ENCODE data around the gene SLC10A1.

Gene SLC10A1

DNA sequence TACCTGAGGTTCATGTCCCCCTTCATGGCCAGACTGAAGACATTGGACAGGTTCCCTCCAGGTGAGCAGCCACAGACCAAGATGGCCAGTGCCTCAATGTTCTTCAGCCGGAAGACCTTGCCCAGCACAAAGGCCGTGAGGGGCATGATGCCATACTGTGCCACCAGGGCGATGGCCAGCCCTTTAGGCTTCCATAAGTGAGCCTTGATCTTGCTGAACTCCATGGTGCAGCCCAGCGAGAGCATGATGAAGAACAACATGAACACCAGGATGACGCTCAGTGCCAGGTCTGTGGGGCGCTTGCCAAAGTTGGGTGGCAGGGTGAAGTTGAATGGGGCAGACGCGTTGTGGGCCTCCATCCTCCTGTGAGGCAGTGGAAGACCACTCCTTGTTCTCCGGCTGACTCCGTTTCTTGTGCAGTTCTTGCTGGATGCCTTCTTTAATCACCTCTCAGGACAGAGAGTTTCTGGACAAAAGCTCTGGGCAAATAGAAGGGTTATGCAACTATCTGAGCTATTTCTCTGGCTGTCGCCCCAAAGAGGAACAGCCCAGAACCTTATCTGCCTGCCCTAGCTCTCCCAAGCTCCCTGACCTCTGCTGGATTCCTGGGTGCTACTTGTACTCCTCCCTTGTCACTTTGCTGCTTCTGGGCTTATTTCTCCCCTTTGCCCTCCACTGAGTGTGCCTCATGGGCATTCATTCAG is at the start of gene SLC10A1:
TSS of gene SLC10A1 (minus strand) at position 445 of the 704 bp plus-strand sequence. CDS start at position 359, 86 bp downstream.
- TF ChIP-seq, protein P1, sequence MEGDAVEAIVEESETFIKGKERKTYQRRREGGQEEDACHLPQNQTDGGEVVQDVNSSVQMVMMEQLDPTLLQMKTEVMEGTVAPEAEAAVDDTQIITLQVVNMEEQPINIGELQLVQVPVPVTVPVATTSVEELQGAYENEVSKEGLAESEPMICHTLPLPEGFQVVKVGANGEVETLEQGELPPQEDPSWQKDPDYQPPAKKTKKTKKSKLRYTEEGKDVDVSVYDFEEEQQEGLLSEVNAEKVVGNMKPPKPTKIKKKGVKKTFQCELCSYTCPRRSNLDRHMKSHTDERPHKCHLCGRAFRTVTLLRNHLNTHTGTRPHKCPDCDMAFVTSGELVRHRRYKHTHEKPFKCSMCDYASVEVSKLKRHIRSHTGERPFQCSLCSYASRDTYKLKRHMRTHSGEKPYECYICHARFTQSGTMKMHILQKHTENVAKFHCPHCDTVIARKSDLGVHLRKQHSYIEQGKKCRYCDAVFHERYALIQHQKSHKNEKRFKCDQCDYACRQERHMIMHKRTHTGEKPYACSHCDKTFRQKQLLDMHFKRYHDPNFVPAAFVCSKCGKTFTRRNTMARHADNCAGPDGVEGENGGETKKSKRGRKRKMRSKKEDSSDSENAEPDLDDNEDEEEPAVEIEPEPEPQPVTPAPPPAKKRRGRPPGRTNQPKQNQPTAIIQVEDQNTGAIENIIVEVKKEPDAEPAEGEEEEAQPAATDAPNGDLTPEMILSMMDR (IDR thresholded peaks at IDR 0.05; ENCODE audit: insufficient read depth, missing control alignments) = no peak
- DNase-seq (ENCODE audit: insufficient read length, low spot score) (no peak), FAIRE-seq (no peak)

DNA sequence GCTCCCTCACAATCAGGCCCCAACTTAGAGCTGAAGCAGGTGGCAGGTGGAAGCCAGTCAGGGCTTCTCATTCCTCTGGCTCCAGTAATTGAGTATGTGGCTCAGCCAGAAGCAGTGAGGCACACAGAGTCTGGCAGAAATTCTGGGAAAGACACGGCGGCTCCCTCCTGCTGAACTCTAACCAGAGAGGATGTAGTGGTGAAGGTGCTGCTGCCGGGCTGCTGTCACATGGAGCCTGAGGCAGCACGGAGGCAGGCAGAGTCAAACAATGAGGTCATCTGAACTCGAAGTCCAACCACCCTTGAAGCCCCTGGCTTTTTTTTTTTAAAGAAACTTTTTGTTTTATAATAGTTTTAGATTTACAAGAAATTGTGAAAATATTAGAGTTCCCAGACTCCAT is 48.7 kb upstream of the SLC10A1 start:
- DNase-seq (ENCODE audit: insufficient read length, low spot score) (no peak), FAIRE-seq (no peak)
- TF ChIP-seq, protein P1 (IDR thresholded peaks at IDR 0.05; ENCODE audit: insufficient read depth, missing control alignments) = no peak

DNA sequence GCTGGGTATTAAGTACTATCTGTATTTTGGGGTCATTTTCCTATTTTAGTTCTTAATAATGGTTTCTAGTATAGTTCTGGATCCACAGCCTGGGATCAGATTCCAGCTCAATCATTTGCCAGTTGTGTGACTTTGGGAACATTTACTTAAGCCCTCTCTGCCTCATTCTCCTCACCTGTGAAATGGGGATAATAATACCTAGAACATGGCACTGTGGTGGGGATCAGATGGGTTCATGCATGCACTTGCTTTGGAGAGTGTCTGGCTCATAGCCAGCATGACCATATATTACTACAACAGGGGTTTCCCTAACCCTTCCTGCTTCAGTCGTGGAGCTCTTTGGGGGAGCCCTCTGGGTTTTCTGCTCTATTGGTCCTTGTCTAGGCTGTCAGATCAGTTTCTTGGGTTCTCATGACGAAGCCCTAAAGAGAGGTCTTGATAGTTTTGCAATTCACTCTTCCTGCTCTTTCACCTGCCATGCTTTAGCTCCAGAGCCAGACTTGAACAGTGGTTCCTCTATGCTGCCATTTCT is 48.1 kb upstream of the SLC10A1 start:
- FAIRE-seq (no peak), DNase-seq (ENCODE audit: insufficient read length, low spot score) (no peak)
- TF ChIP-seq, protein P1 (IDR thresholded peaks at IDR 0.05; ENCODE audit: insufficient read depth, missing control alignments) = no peak

DNA sequence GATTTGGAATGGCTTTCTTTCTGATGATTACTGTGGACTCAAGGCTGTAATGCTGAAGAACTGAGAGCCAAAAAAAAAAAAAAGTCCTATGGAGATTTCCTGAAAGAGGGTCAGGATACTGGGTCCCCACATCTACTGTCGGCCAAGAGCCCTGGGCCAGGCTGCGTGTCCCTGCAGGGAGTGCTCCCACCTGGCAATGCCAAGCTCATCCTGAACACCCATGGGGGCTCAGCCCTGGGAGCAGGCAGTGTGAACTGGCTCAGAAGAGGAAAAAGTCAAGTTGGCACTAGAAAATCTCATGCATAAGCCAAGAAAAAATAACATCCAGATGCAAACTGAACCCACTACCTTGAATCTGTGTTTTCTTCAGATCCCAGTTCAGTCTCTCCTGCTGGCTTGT is 47.1 kb upstream of the SLC10A1 start:
- FAIRE-seq (no peak), DNase-seq (ENCODE audit: insufficient read length, low spot score) (no peak)
- TF ChIP-seq, protein P1 (IDR thresholded peaks at IDR 0.05; ENCODE audit: insufficient read depth, missing control alignments) = no peak

DNA sequence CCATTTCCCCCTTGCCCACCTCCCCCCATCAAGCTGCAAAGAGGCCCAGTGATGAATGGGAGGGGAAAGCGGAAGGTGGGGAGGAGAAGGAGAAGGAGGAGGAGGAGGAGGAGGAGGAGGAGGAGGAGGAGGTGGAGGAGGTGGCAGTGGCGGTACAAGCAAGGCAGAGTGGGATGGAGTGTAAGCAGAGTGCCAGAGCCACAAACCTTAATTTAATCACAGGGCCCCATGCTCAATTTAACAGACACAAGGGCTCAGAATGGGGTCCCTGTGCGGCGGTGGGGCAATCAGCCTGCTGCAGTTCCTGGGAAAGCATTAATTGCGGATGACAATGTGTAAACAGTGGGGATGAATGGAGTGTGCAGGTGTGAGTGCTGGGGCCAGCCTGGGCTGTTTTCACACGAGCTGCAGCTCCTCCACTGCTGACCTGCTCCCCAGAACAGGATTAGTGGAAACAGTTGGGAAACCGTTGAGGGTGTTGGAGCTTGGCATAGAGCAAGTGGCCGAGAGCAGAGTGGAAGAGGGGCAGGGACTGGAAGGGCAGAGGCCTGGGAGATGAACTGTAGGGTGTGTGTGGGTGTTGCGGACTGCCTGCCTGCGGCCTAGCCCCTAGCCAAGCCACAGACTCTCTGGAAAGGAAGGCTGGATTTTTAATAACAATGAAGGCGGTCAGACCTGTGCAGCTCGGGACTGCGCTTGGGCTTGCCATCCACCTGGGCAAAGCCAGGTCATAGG is 45.8 kb upstream of the SLC10A1 start:
- TF ChIP-seq, protein P1 (IDR thresholded peaks at IDR 0.05; ENCODE audit: insufficient read depth, missing control alignments) = no peak
- DNase-seq (ENCODE audit: insufficient read length, low spot score) = no peak
- no peak for FAIRE-seq

DNA sequence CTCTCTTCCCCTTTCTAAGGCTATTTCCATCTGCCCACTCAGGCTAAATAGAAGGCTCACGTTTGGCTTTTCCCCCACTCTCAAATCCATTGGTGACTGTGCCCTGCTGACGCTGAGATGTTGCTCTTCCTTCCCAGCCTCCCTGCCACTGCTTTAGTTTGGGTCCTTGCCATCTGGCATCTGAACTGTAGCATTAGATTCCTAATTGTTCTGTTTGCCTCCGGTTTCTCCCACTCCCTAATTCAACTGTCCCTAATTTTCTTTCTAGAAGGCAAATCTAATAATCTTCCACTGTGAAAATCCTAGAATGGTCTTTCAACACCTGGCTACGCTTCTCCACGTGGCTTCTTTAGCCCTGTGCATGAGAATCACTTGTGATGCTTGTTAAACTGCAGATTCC is 44.6 kb upstream of the SLC10A1 start:
- TF ChIP-seq, protein P1 (IDR thresholded peaks at IDR 0.05; ENCODE audit: insufficient read depth, missing control alignments) = no peak
- DNase-seq (ENCODE audit: insufficient read length, low spot score) = no peak
- no peak for FAIRE-seq

DNA sequence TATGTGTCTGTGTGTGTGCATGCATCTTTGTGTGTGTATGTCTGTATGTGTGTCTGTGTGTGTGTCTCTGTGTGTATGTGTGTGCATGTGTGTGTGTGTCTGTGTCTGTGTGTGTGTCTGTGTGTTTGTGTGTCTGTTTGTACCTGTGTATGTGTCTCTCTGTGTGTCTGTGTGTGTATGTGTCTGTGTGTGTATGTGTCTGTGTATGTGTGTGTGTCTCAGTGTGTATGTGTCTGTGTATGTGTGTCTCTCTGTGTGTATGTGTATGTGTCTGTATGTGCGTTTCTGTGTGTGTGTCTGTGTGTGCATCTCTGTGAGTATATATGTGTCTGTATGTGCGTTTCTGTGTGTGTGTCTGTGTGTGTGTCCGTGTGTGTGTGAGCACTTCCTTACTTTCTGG is 42.6 kb upstream of the SLC10A1 start:
- TF ChIP-seq, protein P1 (IDR thresholded peaks at IDR 0.05; ENCODE audit: insufficient read depth, missing control alignments) = no peak
- FAIRE-seq (no peak), DNase-seq (ENCODE audit: insufficient read length, low spot score) (no peak)

All from D721Med (cell line).